ENCODE results near the gene SYT17. TPM values are rescaled to one million over a fixed set of nuclear protein-coding genes. Genes with fewer than 3 reads are reported as not detected.

SYT17 gene
- total RNA-seq, 2 donors from 2014 or later, result 3.9 to 9.2 TPM

- H3K27ac ChIP-seq, result no peak overlapping the region
- no peaks in the 10 kb centered on the region for H3K36me3 ChIP-seq (replicated peaks in 1 of 2; ENCODE audit: insufficient read depth in 1 of 2, low read depth in 2 of 2)
- TF ChIP-seq CTCF (IDR thresholded peaks at IDR 0.05), result no peak
- TF ChIP-seq POLR2A (IDR thresholded peaks at IDR 0.05), result no peak
- H3K9me3 ChIP-seq, result no peaks in the 10 kb centered on the region
- no peak overlapping the region for H3K4me3 ChIP-seq
- ATAC-seq (no peak), DNase-seq (no peak)
- 95 to 100% methylated on average over 1 of the region's 1 CpG for WGBS, 2 donors
- peaks cover 8% of the 10 kb centered on the region for H3K4me1 ChIP-seq
- no peaks in the 10 kb centered on the region for H3K27me3 ChIP-seq
- intact Hi-C loops (cut with DNase I), result loop anchor here (10.0 kb wide), 1 partner anchor 212 kb away; no protein-coding TSS in a partner anchor
Observed at GRCh38 chr16:19163215-19163614, 4.8 kb upstream of the SYT17 start.

- 38 to 61% methylated on average over 4 of the region's 4 CpGs for WGBS, 2 donors
- ATAC-seq (no peak), DNase-seq (peak in 1 of 4 donors; percentile 22)
- Histone ChIP-seq H3K36me3 (replicated peaks in 1 of 2; ENCODE audit: insufficient read depth in 1 of 2, low read depth in 2 of 2) (no peaks in the 10 kb centered on the region), H3K4me3 (no peak overlapping the region), H3K27ac (no peak overlapping the region), H3K9me3 (no peaks in the 10 kb centered on the region), H3K4me1 (peaks cover 19% of the 10 kb centered on the region), H3K27me3 (no peaks in the 10 kb centered on the region)
- TF ChIP-seq CTCF (IDR thresholded peaks at IDR 0.05) (no peak), POLR2A (IDR thresholded peaks at IDR 0.05) (no peak)
- intact Hi-C loops (cut with DNase I), result loop anchor here (10.0 kb wide), 1 partner anchor 211 kb away; no protein-coding TSS in a partner anchor
Observed at GRCh38 chr16:19164285-19164684, 3.8 kb upstream of the SYT17 start.

DNA sequence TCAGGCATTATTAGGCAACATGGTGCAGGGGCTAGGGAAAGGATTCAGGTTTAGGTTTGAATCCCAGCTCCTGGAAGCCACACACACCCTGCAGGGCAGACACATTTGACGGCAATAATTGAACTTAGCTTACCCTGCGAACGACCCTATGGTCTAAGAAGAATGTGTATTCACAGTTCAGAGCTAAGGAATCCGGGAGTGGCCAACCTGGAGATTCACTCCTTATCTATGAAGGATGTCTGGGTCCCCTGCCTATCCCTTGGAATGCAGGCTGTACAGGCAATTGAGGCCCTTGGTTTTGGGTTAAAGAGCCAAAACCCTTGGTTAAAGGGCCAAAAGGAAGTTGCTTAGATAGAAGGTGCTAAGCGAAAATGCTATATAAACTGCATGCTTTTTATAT, 2.9 kb upstream of the SYT17 start:
- WGBS, 2 donors, result 86 to 87% methylated on average over 5 of the region's 5 CpGs

GRCh38 chr16:19166500-19166899, 1.5 kb upstream of the SYT17 start:
- no peak for DNase-seq
- Histone ChIP-seq H3K9me3 (no peaks in the 10 kb centered on the region), H3K36me3 (replicated peaks in 1 of 2; ENCODE audit: insufficient read depth in 1 of 2, low read depth in 2 of 2) (no peaks in the 10 kb centered on the region), H3K4me3 (no peak overlapping the region), H3K27me3 (no peaks in the 10 kb centered on the region), H3K27ac (no peak overlapping the region), H3K4me1 (peaks cover 19% of the 10 kb centered on the region)
- TF ChIP-seq POLR2A (IDR thresholded peaks at IDR 0.05) (no peak), CTCF (IDR thresholded peaks at IDR 0.05) (no peak)
- 59 to 61% methylated on average over 2 of the region's 2 CpGs for WGBS, 2 donors
- ATAC-seq, result no peak
- intact Hi-C loops (cut with DNase I), result loop anchor here (10.0 kb wide), 1 partner anchor 208 kb away; no protein-coding TSS in a partner anchor

More for the DNA sequence above, 2.9 kb upstream of the SYT17 start:
- TF ChIP-seq POLR2A (IDR thresholded peaks at IDR 0.05), result no peak
- TF ChIP-seq CTCF (IDR thresholded peaks at IDR 0.05), result no peak
- H3K4me3 ChIP-seq, result no peak overlapping the region
- no peaks in the 10 kb centered on the region for H3K27me3 ChIP-seq
- peaks cover 19% of the 10 kb centered on the region for H3K4me1 ChIP-seq
- no peaks in the 10 kb centered on the region for H3K9me3 ChIP-seq
- intact Hi-C loops (cut with DNase I), result loop anchor here (10.0 kb wide), 1 partner anchor 210 kb away; no protein-coding TSS in a partner anchor
- H3K36me3 ChIP-seq (replicated peaks in 1 of 2; ENCODE audit: insufficient read depth in 1 of 2, low read depth in 2 of 2), result no peaks in the 10 kb centered on the region
- no peak for DNase-seq
- no peak overlapping the region for H3K27ac ChIP-seq
- ATAC-seq, result no peak

All from body of pancreas (tissue), 4 donors.